Thyroid gland (tissue), 4 donors: Measurements from ENCODE around the gene CXCL3.

Experiments used
- CTCF ChIP-seq, 6 experiments: fragments of 200-600 bp in 3 of 6; fragments of 450-650 bp in 3 of 6; sonication (generic) in 3 of 6; IDR thresholded peaks; one replicate each; pipeline ENCODE4 v1.5.1; 2016 to 2019; ENCODE audit warnings: antibody characterized with exemption in 6 of 6, mild to moderate bottlenecking in 2 of 6, inconsistent platforms in 1 of 6, moderate library complexity in 1 of 6
- POLR2A ChIP-seq, 2 donors: fragments of 450-650 bp; IDR thresholded peaks; one replicate each; pipeline ENCODE4 v1.6.1; 2017; ENCODE audit warnings: antibody characterized with exemption in 2 of 2, mild to moderate bottlenecking in 2 of 2, moderate library complexity in 1 of 2

- no peak for TF ChIP-seq CTCF (IDR thresholded peaks at IDR 0.05)
- no peak for TF ChIP-seq POLR2A (IDR thresholded peaks at IDR 0.05)
Observed at GRCh38 chr4:74061430-74061829, 22.9 kb upstream of the CXCL3 start.
